ENCODE data around the gene GALNTL6. TPM values are rescaled to one million over a fixed set of nuclear protein-coding genes. Genes with fewer than 3 reads are reported as not detected.

GALNTL6 gene
- polyA plus RNA-seq, 1 experiment: not detected

DNA sequence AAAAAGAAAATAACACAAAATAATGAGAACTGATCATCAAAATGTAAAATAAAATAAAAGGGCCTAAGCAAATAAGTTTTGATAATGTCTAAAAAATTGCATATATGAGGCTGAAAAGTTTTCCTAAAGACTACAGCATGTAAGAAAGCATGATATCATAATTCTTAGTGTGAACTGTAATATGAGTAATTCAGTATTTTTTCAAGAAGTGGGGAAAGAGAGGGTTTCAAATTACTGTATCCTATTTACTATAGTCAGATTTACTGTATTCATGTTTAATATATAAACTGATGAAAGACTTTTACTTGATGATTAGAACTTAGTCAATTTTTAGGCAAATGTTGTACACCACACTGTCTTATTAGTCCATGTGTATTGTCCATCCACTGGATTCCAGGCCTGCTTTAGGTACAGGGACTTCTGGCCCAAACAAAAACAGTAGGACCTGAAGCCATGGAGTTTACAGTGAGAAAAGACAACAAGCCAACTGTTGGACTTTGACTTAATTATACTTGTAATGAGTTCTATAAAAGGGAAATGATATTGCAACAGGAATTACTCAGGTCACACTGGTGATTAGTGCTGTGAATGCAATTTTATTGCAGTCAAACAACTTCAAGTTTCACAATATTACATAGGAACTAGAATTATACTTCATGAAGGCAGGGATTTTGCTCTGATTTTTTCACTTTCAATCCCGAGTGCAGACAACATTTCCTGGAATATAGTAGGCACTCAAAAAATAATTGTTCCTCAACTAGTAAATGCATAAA is 837.7 kb downstream of the GALNTL6 start:
- Histone ChIP-seq H3K27me3 (ENCODE audit: control insufficient read depth, insufficient read depth, low read length) (no peaks in the 10 kb centered on the region), H3K9me3 (ENCODE audit: control insufficient read depth, insufficient read depth, low read length) (no peaks in the 10 kb centered on the region), H3K4me3 (ENCODE audit: low read depth, low read length) (no peak overlapping the region), H3K27ac (ENCODE audit: low read depth, low read length) (no peak overlapping the region)
- TF ChIP-seq, protein P1, sequence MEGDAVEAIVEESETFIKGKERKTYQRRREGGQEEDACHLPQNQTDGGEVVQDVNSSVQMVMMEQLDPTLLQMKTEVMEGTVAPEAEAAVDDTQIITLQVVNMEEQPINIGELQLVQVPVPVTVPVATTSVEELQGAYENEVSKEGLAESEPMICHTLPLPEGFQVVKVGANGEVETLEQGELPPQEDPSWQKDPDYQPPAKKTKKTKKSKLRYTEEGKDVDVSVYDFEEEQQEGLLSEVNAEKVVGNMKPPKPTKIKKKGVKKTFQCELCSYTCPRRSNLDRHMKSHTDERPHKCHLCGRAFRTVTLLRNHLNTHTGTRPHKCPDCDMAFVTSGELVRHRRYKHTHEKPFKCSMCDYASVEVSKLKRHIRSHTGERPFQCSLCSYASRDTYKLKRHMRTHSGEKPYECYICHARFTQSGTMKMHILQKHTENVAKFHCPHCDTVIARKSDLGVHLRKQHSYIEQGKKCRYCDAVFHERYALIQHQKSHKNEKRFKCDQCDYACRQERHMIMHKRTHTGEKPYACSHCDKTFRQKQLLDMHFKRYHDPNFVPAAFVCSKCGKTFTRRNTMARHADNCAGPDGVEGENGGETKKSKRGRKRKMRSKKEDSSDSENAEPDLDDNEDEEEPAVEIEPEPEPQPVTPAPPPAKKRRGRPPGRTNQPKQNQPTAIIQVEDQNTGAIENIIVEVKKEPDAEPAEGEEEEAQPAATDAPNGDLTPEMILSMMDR (IDR thresholded peaks at IDR 0.05; ENCODE audit: low read depth, low read length): no peak
- no peak for DNase-seq (ENCODE audit: low read depth, low spot score)
- ChIA-PET CTCF (no interaction called here), POLR2A (no interaction called here)

DNA sequence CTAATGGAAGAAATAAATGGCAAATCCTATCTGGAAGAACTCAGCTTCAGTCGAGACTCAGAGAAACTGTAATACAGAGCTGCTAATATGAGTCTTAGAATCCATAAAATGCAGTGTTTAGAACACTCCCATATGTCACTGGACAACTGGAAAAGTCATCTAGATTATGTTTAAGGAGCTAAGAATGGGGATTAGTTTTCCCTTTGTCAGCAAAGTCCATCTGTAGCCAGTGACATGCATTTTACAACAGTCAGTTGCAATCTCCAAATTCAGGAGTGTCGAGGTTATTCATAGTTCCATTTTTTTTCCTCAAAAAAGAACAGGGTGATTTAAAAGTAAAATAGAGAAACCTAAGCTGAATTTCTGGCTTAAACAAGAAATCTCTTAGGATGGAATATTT is 838.8 kb downstream of the GALNTL6 start:
- Histone ChIP-seq H3K27me3 (ENCODE audit: control insufficient read depth, insufficient read depth, low read length) (no peaks in the 10 kb centered on the region), H3K9me3 (ENCODE audit: control insufficient read depth, insufficient read depth, low read length) (no peaks in the 10 kb centered on the region), H3K27ac (ENCODE audit: low read depth, low read length) (no peak overlapping the region), H3K4me3 (ENCODE audit: low read depth, low read length) (no peak overlapping the region)
- CTCF ChIA-PET: no interaction called here
- no peak for DNase-seq (ENCODE audit: low read depth, low spot score)
- TF ChIP-seq, protein P1 (IDR thresholded peaks at IDR 0.05; ENCODE audit: low read depth, low read length): no peak
- POLR2A ChIA-PET: no interaction called here

DNA sequence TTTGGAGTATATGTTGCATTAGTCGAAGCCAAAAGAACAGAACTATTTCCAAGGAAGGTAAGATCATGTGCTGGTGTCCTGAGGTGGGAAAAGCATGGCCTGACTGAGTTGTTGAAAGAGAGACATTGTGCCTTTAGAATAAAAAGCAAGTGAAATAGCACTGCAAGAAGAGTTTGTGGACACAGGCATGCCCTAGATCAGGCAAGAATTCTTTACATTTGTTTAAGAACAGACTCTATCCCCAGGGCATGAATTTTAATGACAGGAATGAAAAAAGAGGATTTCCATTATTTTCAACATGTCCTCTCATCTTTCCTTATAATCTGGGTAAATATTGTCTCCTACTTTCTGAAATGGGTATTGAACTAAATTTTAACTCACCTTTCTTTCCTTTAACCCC is 839.2 kb downstream of the GALNTL6 start:
- ChIA-PET CTCF (no interaction called here), POLR2A (no interaction called here)
- H3K27me3 ChIP-seq (ENCODE audit: control insufficient read depth, insufficient read depth, low read length): no peaks in the 10 kb centered on the region
- TF ChIP-seq, protein P1 (IDR thresholded peaks at IDR 0.05; ENCODE audit: low read depth, low read length): no peak
- no peak for DNase-seq (ENCODE audit: low read depth, low spot score)
- no peak overlapping the region for H3K27ac ChIP-seq (ENCODE audit: low read depth, low read length)
- H3K9me3 ChIP-seq (ENCODE audit: control insufficient read depth, insufficient read depth, low read length): no peaks in the 10 kb centered on the region
- no peak overlapping the region for H3K4me3 ChIP-seq (ENCODE audit: low read depth, low read length)

DNA sequence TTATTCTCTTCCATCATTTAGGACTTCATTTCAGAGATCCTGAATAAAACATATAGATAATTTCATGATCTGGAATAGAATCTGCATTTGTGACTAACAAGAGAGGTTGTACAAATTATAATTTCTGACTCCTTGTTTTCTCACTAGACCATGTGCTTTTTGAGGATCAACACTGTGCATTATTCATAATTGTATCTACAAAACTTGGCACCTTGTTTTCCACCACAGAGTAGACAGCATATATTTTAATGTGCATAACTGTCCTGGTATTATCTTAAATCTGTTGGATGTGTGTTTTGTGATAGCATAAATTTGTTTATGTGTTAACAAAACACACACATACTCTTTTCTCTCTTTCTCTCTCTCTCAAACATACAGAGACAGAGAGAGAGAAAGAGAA is 840.5 kb downstream of the GALNTL6 start:
- H3K27me3 ChIP-seq (ENCODE audit: control insufficient read depth, insufficient read depth, low read length): no peaks in the 10 kb centered on the region
- ChIA-PET CTCF (no interaction called here), POLR2A (no interaction called here)
- TF ChIP-seq, protein P1 (IDR thresholded peaks at IDR 0.05; ENCODE audit: low read depth, low read length): no peak
- H3K9me3 ChIP-seq (ENCODE audit: control insufficient read depth, insufficient read depth, low read length): no peaks in the 10 kb centered on the region
- H3K27ac ChIP-seq (ENCODE audit: low read depth, low read length): no peak overlapping the region
- no peak overlapping the region for H3K4me3 ChIP-seq (ENCODE audit: low read depth, low read length)
- no peak for DNase-seq (ENCODE audit: low read depth, low spot score)

DNA sequence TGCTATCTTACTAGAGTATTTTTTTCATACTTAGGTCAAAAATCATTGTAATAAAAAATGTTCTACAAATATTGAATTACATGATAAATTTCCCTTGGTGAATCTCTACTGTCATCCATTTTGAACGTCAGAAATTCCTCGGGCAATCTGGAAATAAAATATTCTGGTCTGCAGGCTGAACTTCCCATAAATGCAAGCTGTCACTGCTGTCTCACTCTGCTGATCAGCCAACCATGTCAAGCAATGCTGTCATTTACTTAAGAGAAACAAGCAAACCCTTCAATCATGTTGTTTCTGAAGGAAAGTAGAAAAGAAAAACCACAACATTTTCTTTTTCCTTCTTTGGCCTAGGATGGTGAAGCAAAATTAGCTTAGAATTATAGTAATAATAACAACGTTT is 841.3 kb downstream of the GALNTL6 start:
- ChIA-PET CTCF (no interaction called here), POLR2A (no interaction called here)
- Histone ChIP-seq H3K4me3 (ENCODE audit: low read depth, low read length) (no peak overlapping the region), H3K27me3 (ENCODE audit: control insufficient read depth, insufficient read depth, low read length) (no peaks in the 10 kb centered on the region), H3K9me3 (ENCODE audit: control insufficient read depth, insufficient read depth, low read length) (no peaks in the 10 kb centered on the region), H3K27ac (ENCODE audit: low read depth, low read length) (no peak overlapping the region)
- TF ChIP-seq, protein P1 (IDR thresholded peaks at IDR 0.05; ENCODE audit: low read depth, low read length): no peak
- no peak for DNase-seq (ENCODE audit: low read depth, low spot score)
